Mesangial cell (primary cell): Measurements from ENCODE around the gene SRPK3. TPM values are rescaled to one million over a fixed set of nuclear protein-coding genes. Genes with fewer than 3 reads are reported as not detected.

Experiments used
- total RNA-seq: library from RNA; depleted of rRNA; stranded (reverse); fragments of >200 nt; gene quantifications from 2 replicates; pipeline ENCODE4 v1.2.3, GENCODE V29; 2015

The SRPK3 gene, protein sequence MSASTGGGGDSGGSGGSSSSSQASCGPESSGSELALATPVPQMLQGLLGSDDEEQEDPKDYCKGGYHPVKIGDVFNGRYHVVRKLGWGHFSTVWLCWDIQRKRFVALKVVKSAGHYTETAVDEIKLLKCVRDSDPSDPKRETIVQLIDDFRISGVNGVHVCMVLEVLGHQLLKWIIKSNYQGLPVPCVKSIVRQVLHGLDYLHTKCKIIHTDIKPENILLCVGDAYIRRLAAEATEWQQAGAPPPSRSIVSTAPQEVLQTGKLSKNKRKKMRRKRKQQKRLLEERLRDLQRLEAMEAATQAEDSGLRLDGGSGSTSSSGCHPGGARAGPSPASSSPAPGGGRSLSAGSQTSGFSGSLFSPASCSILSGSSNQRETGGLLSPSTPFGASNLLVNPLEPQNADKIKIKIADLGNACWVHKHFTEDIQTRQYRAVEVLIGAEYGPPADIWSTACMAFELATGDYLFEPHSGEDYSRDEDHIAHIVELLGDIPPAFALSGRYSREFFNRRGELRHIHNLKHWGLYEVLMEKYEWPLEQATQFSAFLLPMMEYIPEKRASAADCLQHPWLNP
- total RNA-seq = 1.9 TPM in 1 of 2 replicates, not detected in the other

DNA sequence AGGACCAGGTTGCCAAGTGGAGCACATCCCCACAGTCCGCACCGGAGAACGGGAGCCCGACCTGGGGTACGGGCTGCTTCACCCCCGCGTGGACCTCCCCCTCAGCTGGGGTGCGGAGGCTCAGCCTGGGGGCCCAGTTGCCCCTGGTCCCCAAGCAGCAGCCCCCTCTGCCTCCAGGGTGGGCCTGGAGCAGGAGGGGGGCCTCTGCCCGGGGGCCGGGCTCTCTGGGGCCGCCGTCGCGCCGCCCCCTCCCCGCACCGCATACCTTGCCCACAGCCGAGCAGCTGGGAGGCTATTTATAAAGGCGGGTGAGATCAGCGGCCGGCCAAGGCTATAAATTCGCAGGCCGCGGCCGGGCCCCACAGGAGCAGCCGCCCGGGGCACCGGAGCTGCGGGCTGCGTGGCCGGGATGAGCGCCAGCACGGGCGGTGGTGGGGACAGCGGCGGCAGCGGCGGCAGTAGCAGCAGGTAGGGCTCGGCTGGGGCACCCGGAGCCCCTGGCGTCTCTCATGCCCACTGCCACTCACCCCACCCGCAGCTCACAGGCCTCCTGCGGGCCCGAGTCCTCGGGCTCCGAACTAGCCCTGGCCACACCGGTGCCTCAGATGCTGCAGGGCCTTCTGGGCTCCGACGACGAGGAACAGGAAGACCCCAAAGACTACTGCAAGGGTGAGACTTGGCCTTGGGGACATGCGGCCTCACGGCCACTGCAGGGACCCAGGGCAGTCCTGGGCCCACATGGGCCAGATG is at the start of gene SRPK3:
Gene SRPK3, plus strand, starts transcription at position 364 of the 750 bp plus-strand sequence. Its CDS starts 46 bp downstream, at position 410.

DNA sequence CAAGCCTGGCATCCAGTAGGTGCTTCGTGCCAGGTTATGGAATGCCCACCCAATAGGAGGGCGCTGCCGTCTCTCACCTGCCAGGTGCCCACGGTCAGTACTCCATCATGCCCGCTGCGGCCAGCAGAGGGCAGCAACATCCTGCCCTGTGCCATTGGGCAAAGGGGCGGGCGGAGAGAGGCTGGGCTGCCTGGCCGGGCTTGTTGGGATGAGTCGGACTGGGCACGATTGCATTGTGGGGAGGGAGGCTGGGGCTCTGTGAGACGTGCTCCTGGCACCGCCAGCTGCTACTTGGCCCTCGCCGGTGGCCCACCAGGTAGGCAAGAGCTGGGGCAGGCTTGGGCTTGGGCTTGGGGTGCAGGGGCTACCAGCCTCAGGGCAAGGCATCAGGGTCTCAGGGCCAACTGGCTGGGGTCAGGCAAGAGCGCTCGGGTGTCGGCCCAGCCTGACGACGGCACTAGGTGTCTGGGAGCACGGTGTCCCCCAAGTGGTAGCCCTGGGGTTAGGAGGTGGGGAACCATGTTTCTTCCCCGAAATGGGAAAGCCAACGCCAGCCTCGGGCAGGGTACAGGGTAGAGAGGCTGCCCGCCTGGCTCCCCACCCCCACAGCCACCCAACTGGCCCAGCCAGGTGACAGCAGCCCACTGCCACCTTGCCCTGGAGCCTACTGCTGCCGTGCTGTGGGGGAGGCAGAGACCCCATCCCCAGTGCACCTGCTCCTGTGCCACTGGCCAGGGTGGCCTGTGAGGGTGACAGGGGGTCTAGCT is 16.7 kb upstream of the SRPK3 start, which contains the start of gene PLXNB3:
Gene PLXNB3, plus strand, starts transcription at position 261 of the 767 bp plus-strand sequence. CDS start 1,287 bp downstream, outside the sequence.

DNA sequence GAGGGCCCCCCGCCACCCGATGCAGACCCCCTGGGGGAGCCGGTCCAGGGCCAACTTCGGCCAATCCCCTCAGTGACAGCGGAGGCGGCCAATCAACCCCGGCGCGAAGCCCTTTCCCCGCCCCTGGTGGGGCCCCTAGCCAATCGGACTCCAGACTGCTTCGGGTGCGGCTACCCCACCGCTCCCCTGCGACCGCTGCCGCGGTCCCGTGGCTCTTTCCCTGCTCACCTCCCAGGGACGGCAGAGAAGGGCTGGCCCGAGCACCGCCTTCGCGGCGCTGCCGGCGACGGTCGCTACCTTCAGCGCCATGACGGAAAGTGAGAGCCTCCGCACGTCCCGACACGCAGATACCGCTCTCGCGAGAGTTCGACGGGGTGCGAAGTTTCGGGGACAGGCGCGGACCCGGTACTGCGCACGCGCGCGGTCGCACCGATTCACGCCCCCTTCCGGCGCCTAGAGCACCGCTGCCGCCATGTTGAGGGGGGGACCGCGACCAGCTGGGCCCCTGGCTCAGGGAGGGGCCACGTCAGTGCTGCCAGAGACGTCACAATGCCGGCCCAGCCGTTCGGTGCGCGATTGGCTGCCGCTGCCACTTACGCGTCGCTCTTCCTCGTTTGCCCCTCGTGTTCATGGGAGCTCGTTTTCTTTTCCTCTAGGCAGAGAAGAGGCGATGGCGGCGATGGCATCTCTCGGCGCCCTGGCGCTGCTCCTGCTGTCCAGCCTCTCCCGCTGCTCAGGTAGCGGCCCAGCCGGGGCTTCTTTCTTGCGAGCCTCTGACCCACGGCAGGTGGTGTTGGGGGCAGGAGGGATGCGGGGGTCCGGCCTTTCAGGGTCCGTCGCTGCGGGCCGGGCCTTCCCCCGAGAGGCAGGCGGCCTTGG is 13.4 kb downstream of the SRPK3 start, which contains the start of the genes IDH3G and SSR4:
Gene IDH3G, minus strand, starts transcription at position 358 of the 879 bp plus-strand sequence. Its CDS starts 49 bp downstream, at position 309.
Gene SSR4, plus strand, starts transcription at position 651 of the 879 bp plus-strand sequence. Its CDS starts 20 bp downstream, at position 671.

DNA sequence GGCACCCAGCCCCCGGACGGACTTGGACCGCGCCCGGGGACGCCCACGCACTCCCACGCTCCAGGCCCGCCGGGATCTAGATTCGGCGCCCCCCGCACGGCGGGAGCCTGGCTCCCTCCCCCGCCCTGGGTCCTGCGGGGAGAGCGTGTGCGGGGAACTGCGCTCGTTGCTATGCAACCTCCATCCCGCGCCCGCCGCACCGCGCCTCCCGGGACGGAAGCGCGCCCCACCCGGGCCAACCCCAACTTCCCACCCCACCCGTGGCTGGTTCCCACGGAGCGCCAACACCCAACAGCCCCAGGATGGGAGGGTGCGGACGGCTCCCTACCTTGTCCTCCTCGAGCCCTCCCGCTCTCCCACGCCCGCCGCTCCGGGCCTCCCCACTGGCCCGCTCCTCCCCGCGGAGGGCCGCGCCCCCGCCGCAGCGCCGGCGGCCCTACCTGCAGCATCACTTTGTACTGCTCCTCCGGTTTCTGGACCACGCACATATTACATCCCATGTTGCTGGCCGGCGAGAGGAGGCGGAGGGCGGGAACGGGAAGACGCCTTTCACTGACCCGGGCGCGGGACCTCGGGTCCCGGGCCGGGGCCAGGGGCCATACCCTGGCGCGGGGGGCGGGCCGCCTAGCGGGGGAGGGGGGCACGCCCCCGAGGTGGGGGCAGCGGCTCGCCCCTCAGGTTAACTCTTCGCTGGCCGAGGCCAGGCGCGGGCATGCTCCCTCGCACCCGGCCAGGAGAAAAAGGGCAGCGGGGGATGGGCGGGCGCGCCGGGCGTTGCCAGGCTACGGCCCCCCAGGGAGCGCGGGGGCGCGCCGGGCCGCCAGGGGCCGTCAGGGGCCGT is 49.2 kb downstream of the SRPK3 start, which contains the start of gene PDZD4:
Gene PDZD4, minus strand, starts transcription at position 746 of the 841 bp plus-strand sequence. Its CDS starts 246 bp downstream, at position 500.

Other genes with a start within 250 kb of the SRPK3 start
- gene CCNQ, start 181.9 kb upstream of the SRPK3 start, total RNA-seq = 33.3 and 50.8 TPM in 2 replicates
- gene DUSP9, start 133.8 kb upstream of the SRPK3 start, total RNA-seq = 0.13 and 1.3 TPM in 2 replicates
- 1.1 TPM in 1 of 2 replicates, not detected in the other for gene PNCK, start 107.2 kb upstream of the SRPK3 start, total RNA-seq
- 18.7 and 53.7 TPM in 2 replicates for gene SLC6A8, start 93.1 kb upstream of the SRPK3 start, total RNA-seq
- 78.3 and 104 TPM in 2 replicates for gene BCAP31, start 56.7 kb upstream of the SRPK3 start, total RNA-seq
- 9.8 and 22.2 TPM in 2 replicates for gene ABCD1, start 56.2 kb upstream of the SRPK3 start, total RNA-seq
- 4.6 and 8.4 TPM in 2 replicates for gene PLXNB3, start 16.8 kb upstream of the SRPK3 start, total RNA-seq
- 91.7 and 93.4 TPM in 2 replicates for gene IDH3G, start 13.3 kb downstream of the SRPK3 start, total RNA-seq
- 224 and 257 TPM in 2 replicates for gene SSR4, start 13.6 kb downstream of the SRPK3 start, total RNA-seq
- under 0.01 and 0.13 TPM in 2 replicates for gene PDZD4, start 49.5 kb downstream of the SRPK3 start, total RNA-seq
- 15.6 and 37.3 TPM in 2 replicates for gene L1CAM, start 105.1 kb downstream of the SRPK3 start, total RNA-seq
- not detected in 2 replicates for gene AVPR2, start 123.6 kb downstream of the SRPK3 start, total RNA-seq
- gene ARHGAP4, start 145.2 kb downstream of the SRPK3 start, total RNA-seq = 5.7 and 16.7 TPM in 2 replicates
- gene NAA10, start 154.0 kb downstream of the SRPK3 start, total RNA-seq = 126 and 216 TPM in 2 replicates
- gene RENBP, start 163.6 kb downstream of the SRPK3 start, total RNA-seq = 0.98 and 11.3 TPM in 2 replicates
- 58.3 and 86.0 TPM in 2 replicates for gene HCFC1, start 190.8 kb downstream of the SRPK3 start, total RNA-seq
- gene TMEM187, start 191.7 kb downstream of the SRPK3 start, total RNA-seq = 9.0 and 10.6 TPM in 2 replicates
- gene IRAK1, start 238.9 kb downstream of the SRPK3 start, total RNA-seq = 110 and 179 TPM in 2 replicates